Measurements from ENCODE around the gene SMG6. TPM values are rescaled to one million over a fixed set of nuclear protein-coding genes. Genes with fewer than 3 reads are reported as not detected.

Gene SMG6
- total and polyA plus RNA-seq, 2 of the 8 experiments (the other 6 are each of a cell fraction or from before 2014, with no cell fraction given), result 18.5 to 25.2 TPM

- TF ChIP-seq CTCF (IDR thresholded peaks at IDR 0.05; ENCODE audit: control extremely low read depth in 1 of 3, insufficient read depth in 1 of 3, low read depth in 1 of 3, low read length in 3 of 3) (no peak), EP300 (IDR thresholded peaks at IDR 0.05; ENCODE audit: borderline replicate concordance in 1 of 2, low read depth in 2 of 2, low read length in 2 of 2) (no peak), GABPA (IDR thresholded peaks at IDR 0.05; ENCODE audit: borderline replicate concordance, insufficient read depth, low read length) (no peak), GTF2F1 (IDR thresholded peaks at IDR 0.05; ENCODE audit: borderline replicate concordance, low read depth, low read length) (no peak)
These were observed 152.8 kb downstream of the SMG6 start (continued) for GRCh38 chr17:2150806-2151205.
